GM13977 (cell line): ENCODE measurements around the gene GNB1L.

Experiments
- DNase-seq: peaks from one replicate; pipeline ENCODE4 v3.0.0; 2012; ENCODE audit warnings: low spot score
- in situ Hi-C: fragments of 300-500 bp; cut with MboI; formaldehyde crosslinking; loops from one replicate; pipeline ENCODE4 v1.12.0; 2022; ENCODE audit warnings: low sequenced_read_pairs, low pct_unique_long_range_greater_than_20kb, mixed read lengths, inconsistent platforms; ENCODE audit not compliant: unreplicated experiment
- TF ChIP-seq, protein P1 (sequence below): IDR thresholded peaks from 2 replicates; pipeline ENCODE4 v1.5.1; 2012; ENCODE audit warnings: mild to moderate bottlenecking, control low read depth; ENCODE audit not compliant: insufficient read depth; ENCODE audit errors: extremely low read depth, missing control alignments

The GNB1L gene

DNA sequence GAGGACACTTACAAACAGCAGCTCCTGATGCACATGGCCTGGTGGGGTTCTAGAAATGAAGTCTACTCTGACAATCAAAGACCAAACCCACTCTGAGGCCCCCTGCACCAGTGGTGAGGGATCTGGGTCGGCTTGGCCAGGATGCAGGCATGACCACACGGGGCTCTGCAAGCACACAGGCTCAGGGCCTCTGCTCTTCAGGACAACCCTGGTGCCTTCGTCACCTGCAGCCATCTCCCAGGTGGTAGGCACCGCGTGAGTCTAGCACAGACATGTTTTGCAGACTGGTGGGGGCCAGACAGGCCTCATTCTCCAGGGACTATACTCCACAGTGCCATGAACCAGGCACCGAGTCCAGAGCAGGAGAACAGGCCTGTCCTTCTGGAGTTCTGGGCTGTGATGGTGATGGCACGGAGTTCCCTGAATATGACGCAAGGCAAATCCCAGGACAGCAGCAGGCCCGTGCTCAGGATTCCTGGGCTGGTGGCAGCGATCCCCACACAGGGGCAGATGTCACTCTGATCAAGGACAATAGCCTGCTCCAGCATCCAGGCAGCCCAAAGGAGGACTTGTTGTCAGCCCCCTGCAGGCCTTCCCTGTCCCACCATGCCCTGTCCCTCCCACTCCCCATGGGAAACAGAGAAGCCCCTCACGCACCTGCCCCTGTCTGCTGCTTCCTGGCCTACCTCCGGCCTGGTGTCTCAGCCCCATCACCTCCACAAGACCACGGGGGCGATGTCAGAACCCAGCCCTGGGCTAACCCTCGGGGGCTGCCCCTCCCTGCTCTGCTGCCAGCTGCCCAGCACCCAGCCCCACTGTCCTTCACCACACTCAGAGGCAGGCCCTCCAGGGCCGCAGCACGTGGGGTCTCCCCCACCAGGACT, 36.1 kb downstream of the GNB1L start:
- TF ChIP-seq, protein P1, sequence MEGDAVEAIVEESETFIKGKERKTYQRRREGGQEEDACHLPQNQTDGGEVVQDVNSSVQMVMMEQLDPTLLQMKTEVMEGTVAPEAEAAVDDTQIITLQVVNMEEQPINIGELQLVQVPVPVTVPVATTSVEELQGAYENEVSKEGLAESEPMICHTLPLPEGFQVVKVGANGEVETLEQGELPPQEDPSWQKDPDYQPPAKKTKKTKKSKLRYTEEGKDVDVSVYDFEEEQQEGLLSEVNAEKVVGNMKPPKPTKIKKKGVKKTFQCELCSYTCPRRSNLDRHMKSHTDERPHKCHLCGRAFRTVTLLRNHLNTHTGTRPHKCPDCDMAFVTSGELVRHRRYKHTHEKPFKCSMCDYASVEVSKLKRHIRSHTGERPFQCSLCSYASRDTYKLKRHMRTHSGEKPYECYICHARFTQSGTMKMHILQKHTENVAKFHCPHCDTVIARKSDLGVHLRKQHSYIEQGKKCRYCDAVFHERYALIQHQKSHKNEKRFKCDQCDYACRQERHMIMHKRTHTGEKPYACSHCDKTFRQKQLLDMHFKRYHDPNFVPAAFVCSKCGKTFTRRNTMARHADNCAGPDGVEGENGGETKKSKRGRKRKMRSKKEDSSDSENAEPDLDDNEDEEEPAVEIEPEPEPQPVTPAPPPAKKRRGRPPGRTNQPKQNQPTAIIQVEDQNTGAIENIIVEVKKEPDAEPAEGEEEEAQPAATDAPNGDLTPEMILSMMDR, result no peak
- in situ Hi-C loops, result no loop called here
- DNase-seq, result no peak

DNA sequence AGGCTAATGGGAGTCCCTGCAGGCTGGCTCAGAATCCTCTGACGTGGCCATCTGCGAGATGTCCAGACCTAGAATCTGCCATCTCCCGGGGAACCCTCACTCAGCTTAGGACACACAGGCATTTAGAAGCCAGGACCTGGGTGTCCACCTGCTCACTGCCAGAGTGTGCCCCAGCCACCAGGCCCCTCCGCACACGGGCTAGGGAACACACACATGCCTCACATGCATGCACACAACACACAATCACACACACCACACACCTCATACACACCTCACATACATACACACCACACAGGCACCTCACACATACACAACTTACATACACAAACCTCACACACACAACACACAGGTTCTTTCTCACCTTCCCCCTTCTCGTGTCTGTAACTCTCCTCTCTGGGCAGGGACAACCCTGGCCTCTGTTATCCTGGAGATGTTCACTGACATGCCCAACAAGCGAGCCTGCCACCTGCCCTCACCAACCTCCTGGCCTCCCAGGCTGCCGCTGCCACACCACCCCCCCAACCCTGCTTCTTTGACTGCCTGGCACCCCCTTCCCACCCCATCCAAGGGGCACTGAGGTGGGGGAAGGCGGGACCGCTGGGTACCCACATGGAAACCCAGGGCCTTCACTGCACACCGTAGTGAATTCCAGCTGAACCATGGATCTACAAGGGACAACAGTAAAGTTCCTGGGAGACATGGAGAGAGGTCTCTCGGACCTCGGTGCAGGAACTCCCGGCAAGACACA, 38.1 kb downstream of the GNB1L start:
- TF ChIP-seq, protein P1, result no peak
- in situ Hi-C loops, result no loop called here
- DNase-seq, result no peak

DNA sequence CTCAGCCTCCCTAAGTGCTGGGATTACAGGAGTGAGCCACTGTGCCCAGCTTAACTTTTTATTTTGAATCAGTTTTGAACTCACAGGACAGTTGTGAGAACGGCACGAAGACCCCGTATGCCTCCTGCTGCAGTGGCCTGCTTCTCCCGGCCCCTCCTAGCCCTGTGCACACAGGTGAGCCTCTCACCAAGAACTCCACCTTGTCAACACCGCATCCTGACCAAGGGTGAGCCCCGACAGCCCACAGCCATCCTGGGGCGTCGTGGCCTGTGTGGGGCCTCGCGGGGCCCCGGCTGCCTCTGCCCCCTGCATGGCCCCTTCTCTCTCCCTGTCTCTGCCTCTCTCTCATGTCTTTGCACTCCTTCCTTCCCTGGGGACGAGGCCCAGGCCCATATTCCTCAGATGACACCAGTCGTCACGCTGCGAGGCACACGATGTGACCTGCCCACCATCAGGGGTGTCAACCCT, 38.8 kb downstream of the GNB1L start:
- in situ Hi-C loops, result no loop called here
- DNase-seq, result no peak
- TF ChIP-seq, protein P1, result no peak

DNA sequence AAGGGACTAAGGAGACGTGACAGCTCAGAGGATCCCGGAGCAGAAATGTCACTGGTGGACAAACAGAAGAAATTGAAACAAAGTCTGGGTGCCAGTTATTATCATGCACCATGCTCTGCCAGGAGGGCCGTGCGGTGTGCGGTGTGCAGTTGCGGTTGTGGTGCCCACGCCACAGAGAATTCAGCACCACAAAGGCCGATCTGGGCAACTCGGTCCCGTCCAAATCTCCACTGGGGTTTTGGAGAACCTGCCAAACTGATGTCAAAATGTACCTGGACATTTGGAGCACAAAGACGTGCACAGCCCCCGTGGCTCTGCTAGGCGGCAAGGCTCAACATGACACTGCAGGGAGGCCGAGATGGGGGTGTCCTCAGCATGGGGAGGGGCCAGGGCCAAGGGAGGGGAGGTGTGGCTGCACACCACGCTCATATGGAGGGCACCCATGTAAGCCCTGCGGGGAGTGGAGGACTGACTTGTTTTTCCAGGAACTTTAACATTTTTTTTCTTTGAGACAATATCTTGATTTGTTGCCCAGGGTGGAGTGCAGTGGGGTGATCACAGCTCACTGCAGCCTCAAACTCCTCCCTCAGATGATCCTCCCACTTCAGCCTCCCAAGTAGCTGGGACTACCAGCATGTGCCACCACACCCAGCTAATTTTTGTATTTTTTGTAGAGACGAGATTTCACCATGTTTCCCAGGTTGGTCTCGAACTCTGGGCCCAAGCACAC, 39.4 kb downstream of the GNB1L start:
- DNase-seq, result no peak
- TF ChIP-seq, protein P1, result no peak
- in situ Hi-C loops, result no loop called here

DNA sequence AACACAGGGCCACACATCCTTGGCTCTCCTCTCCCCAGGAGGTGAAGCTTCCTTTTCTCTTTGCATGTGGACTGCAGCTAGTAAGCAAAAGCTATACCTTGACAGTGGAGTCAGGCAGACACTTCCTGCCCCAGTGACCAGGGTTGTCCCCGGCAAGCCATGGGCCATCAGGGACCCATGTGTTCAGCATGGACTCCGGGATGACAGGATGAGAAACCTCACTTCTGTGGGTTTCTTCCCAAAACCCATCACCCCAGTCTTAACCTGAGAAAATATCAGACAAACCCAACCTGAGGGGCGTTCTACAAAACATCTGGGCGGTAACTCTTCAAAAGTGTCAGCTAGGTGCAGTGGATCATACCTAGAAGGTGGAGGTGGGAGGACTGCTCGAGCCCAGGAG, 40.2 kb downstream of the GNB1L start:
- TF ChIP-seq, protein P1, result no peak
- in situ Hi-C loops, result no loop called here
- DNase-seq, result no peak

DNA sequence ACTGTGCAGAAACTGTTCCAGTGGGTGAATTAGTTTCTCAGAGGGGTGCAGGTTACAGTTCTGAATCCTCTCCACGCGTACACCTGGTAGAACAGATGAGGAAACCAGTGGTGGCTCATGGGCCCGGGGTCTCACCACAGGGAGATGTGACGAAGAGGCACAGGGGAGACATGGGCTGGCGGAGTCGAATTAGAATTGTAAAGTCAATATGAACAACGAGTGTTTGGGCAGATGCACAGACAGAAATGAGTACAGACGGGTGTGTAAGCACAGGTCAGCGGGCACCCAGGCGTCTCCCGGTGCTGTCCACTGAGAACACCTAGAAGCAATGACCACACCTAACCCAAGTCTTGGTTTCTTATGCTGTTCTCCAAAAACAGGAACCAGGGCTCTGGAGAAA, 41.8 kb downstream of the GNB1L start:
- in situ Hi-C loops, result no loop called here
- no peak for DNase-seq
- TF ChIP-seq, protein P1, result no peak
